Measurements from ENCODE around the gene SLC5A10.

The SLC5A10 gene

GRCh38 chr17:18992454-18993130 lies 40.6 kb downstream of the SLC5A10 start:
- TF ChIP-seq CTCF (IDR thresholded peaks at IDR 0.05) = no peak
- no peak for TF ChIP-seq ZFX (IDR thresholded peaks at IDR 0.05; ENCODE audit: borderline replicate concordance)
- H3K27ac ChIP-seq = no peak overlapping the region

GRCh38 chr17:18993905-18994526 lies 42.1 kb downstream of the SLC5A10 start:
- no peak overlapping the region for H3K27ac ChIP-seq
- no peak for TF ChIP-seq ZFX (IDR thresholded peaks at IDR 0.05; ENCODE audit: borderline replicate concordance)

GRCh38 chr17:18994631-18995030 lies 42.7 kb downstream of the SLC5A10 start:
- TF ChIP-seq CTCF (IDR thresholded peaks at IDR 0.05) = no peak
- TF ChIP-seq ZFX (IDR thresholded peaks at IDR 0.05; ENCODE audit: borderline replicate concordance) = no peak
- H3K27ac ChIP-seq = no peak overlapping the region

- H3K27ac ChIP-seq = no peak overlapping the region
- TF ChIP-seq ZFX (IDR thresholded peaks at IDR 0.05; ENCODE audit: borderline replicate concordance) (no peak), CTCF (IDR thresholded peaks at IDR 0.05) (no peak)
These were observed 43.3 kb downstream of the SLC5A10 start for GRCh38 chr17:18995220-18995619.

GRCh38 chr17:18996458-18996857 lies 44.5 kb downstream of the SLC5A10 start:
- no peak for TF ChIP-seq ZFX (IDR thresholded peaks at IDR 0.05; ENCODE audit: borderline replicate concordance)
- TF ChIP-seq CTCF (IDR thresholded peaks at IDR 0.05) = no peak
- no peak overlapping the region for H3K27ac ChIP-seq

- H3K27ac ChIP-seq = no peak overlapping the region
- TF ChIP-seq ZFX (IDR thresholded peaks at IDR 0.05; ENCODE audit: borderline replicate concordance) (no peak), CTCF (IDR thresholded peaks at IDR 0.05) (no peak)
These were observed 45.8 kb downstream of the SLC5A10 start for GRCh38 chr17:18997650-18998196.

GRCh38 chr17:18999394-18999793 lies 47.4 kb downstream of the SLC5A10 start:
- H3K27ac ChIP-seq = no peak overlapping the region
- TF ChIP-seq ZFX (IDR thresholded peaks at IDR 0.05; ENCODE audit: borderline replicate concordance) (no peak), CTCF (IDR thresholded peaks at IDR 0.05) (no peak)
